Panc1 (cell line): ENCODE measurements around the gene COQ8B. TPM values are rescaled to one million over a fixed set of nuclear protein-coding genes. Genes with fewer than 3 reads are reported as not detected.

Experiments
- ATAC-seq: fragments of 200-7000 bp; cut with Tn5 transposase; 2 replicates; pipeline ENCODE4 v1.9.1; 2020; ENCODE audit warnings: mild to moderate bottlenecking, moderate library complexity
- BruUV-seq: library from RNA; stranded (reverse); fragments of 400-500 nt; replicated peaks from 2 replicates; lab custom pipeline; 2021; lab: Mats Ljungman, UMichigan
- CTCF ChIA-PET: fragments of 300-600 bp; sonication (Branson Sonifier 250); formaldehyde crosslinking; loops from one replicate; lab custom pipeline; 2022; ENCODE audit warnings: antibody characterized with exemption; lab: Charles Lee
- POLR2A ChIA-PET: fragments of 300-600 bp; sonication (Branson Sonifier 250); formaldehyde crosslinking; loops from one replicate; lab custom pipeline; 2022; ENCODE audit warnings: antibody characterized with exemption; lab: Charles Lee
- DNase-seq: peaks from one replicate; pipeline ENCODE4 v3.0.0-alpha.2; 2010; ENCODE audit warnings: low read depth, low spot score
- H3K27ac ChIP-seq: 2 replicates; pipeline ENCODE4 v1.5.1; 2011; ENCODE audit warnings: mild to moderate bottlenecking, low read length, inconsistent platforms
- H3K27me3 ChIP-seq: fragments of 200-500 bp; sonication (Bioruptor generic); 2 replicates; pipeline ENCODE4 v1.6.0; 2014; ENCODE audit warnings: low read length, inconsistent platforms; ENCODE audit not compliant: control insufficient read depth, insufficient read depth
- H3K36me3 ChIP-seq: fragments of 200-500 bp; sonication (Bioruptor generic); 2 replicates; pipeline ENCODE4 v1.5.1; 2014; ENCODE audit warnings: inconsistent platforms, mild to moderate bottlenecking, low read length, moderate library complexity; ENCODE audit not compliant: control insufficient read depth, insufficient read depth
- H3K4me1 ChIP-seq: 2 replicates; pipeline ENCODE4 v1.5.1; 2011; ENCODE audit warnings: inconsistent platforms, mild to moderate bottlenecking, low read length, moderate library complexity; ENCODE audit not compliant: control insufficient read depth, insufficient read depth
- H3K4me3 ChIP-seq, 2 experiments: 2 replicates each; pipeline ENCODE4 v1.5.1; 2011 to 2012; ENCODE audit warnings: low read depth in 2 of 2, low read length in 2 of 2, mild to moderate bottlenecking in 2 of 2, inconsistent platforms in 1 of 2, moderate library complexity in 1 of 2
- H3K9me3 ChIP-seq: fragments of 200-500 bp; sonication (Bioruptor generic); 2 replicates; pipeline ENCODE4 v1.5.1; 2014; ENCODE audit warnings: low read depth, mild to moderate bottlenecking, inconsistent platforms, low read length, moderate library complexity; ENCODE audit not compliant: control insufficient read depth, insufficient read depth
- CTCF ChIP-seq: fragments of 450-650 bp; IDR thresholded peaks from 2 replicates; pipeline ENCODE4 v1.5.1; 2017; ENCODE audit warnings: mild to moderate bottlenecking
- POLR2AphosphoS5 ChIP-seq: IDR thresholded peaks from 2 replicates; pipeline ENCODE4 v1.6.1; 2012; ENCODE audit warnings: mild to moderate bottlenecking, low read depth, low read length, moderate library complexity
- REST ChIP-seq, 2 experiments: IDR thresholded peaks; 2 replicates each; pipeline ENCODE4 v1.6.1; 2011 to 2012; ENCODE audit warnings: low read depth in 2 of 2, control low read depth in 1 of 2, low read length in 1 of 2, mild to moderate bottlenecking in 1 of 2, moderate library complexity in 1 of 2; ENCODE audit not compliant: insufficient read depth in 1 of 2
- SIN3A ChIP-seq: IDR thresholded peaks from 2 replicates; pipeline ENCODE4 v1.6.1; 2012; ENCODE audit warnings: low read depth, mild to moderate bottlenecking, low read length, moderate library complexity, borderline replicate concordance; ENCODE audit not compliant: insufficient read depth
- TCF7L2 ChIP-seq: IDR thresholded peaks from 2 replicates; pipeline ENCODE4 v1.6.1; 2011; ENCODE audit warnings: mild to moderate bottlenecking, low read depth, low read length, inconsistent platforms
- in situ Hi-C: cut with HindIII; loops from 2 replicates; pipeline ENCODE4 v1.10.0; 2016; ENCODE audit warnings: low sequenced_read_pairs, low pct_unique_long_range_greater_than_20kb
- intact Hi-C: fragments of 100-400 bp; cut with micrococcal nuclease; formaldehyde crosslinking; loops from one replicate; pipeline ENCODE4 v1.10.0; 2022; ENCODE audit not compliant: unreplicated experiment
- total RNA-seq: library from RNA; stranded (reverse); gene quantifications from one replicate; pipeline ENCODE4 v1.2.1, GENCODE V29; 2021; ENCODE audit not compliant: unreplicated experiment

COQ8B gene
- total RNA-seq, 1 experiment from 2014 or later, result 15.6 TPM

- DNase-seq, result no peak
- Histone ChIP-seq H3K9me3 (no peaks in the 10 kb centered on the region), H3K4me1 (no peaks in the 10 kb centered on the region), H3K36me3 (no peaks in the 10 kb centered on the region), H3K4me3 (no peak overlapping the region), H3K27me3 (no peaks in the 10 kb centered on the region), H3K27ac (no peak overlapping the region)
- TF ChIP-seq SIN3A (no peak), POLR2AphosphoS5 (no peak)
- intact Hi-C loops, result no loop called here
- ChIA-PET CTCF (interaction anchor here (0.6 kb wide), 1 partner anchor 76 kb away, joined by 3 read pairs; the partner anchor contains the start of gene RAB4B), POLR2A (no interaction called here)
- no TSS peak for BruUV-seq
- in situ Hi-C loops, result no loop called here
- ATAC-seq, result peak; percentile 78; the same call in 1 of the 2 replicates
Measured at GRCh38 chr19:40702337-40703012, 14.2 kb downstream of the COQ8B start.

GRCh38 chr19:40701758-40702157, 14.9 kb downstream of the COQ8B start:
- Histone ChIP-seq H3K4me3 (no peak overlapping the region), H3K27me3 (no peaks in the 10 kb centered on the region), H3K4me1 (no peaks in the 10 kb centered on the region), H3K27ac (no peak overlapping the region), H3K9me3 (no peaks in the 10 kb centered on the region), H3K36me3 (no peaks in the 10 kb centered on the region)
- intact Hi-C loops, result no loop called here
- no TSS peak for BruUV-seq
- TF ChIP-seq REST (IDR thresholded peaks at IDR 0.05; ENCODE audit: insufficient read depth in 1 of 2, low read depth in 2 of 2, low read length in 1 of 2), result no peak
- TF ChIP-seq SIN3A, result no peak
- no peak for TF ChIP-seq POLR2AphosphoS5
- TF ChIP-seq CTCF, result no peak
- no peak for TF ChIP-seq TCF7L2
- CTCF ChIA-PET, result no interaction called here
- POLR2A ChIA-PET, result interaction anchor here (0.6 kb wide), 1 partner anchor 72 kb away, joined by 4 read pairs; no protein-coding TSS in a partner anchor
- in situ Hi-C loops, result no loop called here
- no peak for DNase-seq
- no peak for ATAC-seq

- in situ Hi-C loops (no loop called here), intact Hi-C loops (no loop called here)
- H3K4me1 ChIP-seq, result no peaks in the 10 kb centered on the region
- ATAC-seq (no peak), DNase-seq (no peak)
- no peak overlapping the region for H3K27ac ChIP-seq
- ChIA-PET POLR2A (no interaction called here), CTCF (no interaction called here)
- H3K36me3 ChIP-seq, result no peaks in the 10 kb centered on the region
- no peak overlapping the region for H3K4me3 ChIP-seq
- no peaks in the 10 kb centered on the region for H3K9me3 ChIP-seq
- BruUV-seq, result no TSS peak
- TF ChIP-seq TCF7L2, result no peak
- no peaks in the 10 kb centered on the region for H3K27me3 ChIP-seq
Measured at GRCh38 chr19:40700083-40700482, 16.6 kb downstream of the COQ8B start.
